Smooth muscle cell (in vitro differentiated cells): ENCODE data around the gene RPL35. TPM values are rescaled to one million over a fixed set of nuclear protein-coding genes. Genes with fewer than 3 reads are reported as not detected.

Source experiments
- DNase-seq: peaks from one replicate; lab custom pipeline; 2025; ENCODE audit not compliant: unreplicated experiment; lab: John Stamatoyannopoulos, UW
- H2AFZ ChIP-seq: fragments of 200-600 bp; sonication (generic); 2 replicates; pipeline ENCODE4 v1.6.0; 2016; ENCODE audit warnings: antibody characterized with exemption, low read depth, mild to moderate bottlenecking
- H3F3A ChIP-seq: fragments of 200-600 bp; sonication (generic); 2 replicates; pipeline ENCODE4 v1.6.0; 2017; ENCODE audit warnings: antibody characterized with exemption, low read depth
- H3K27ac ChIP-seq: fragments of 200-600 bp; sonication (generic); 2 replicates; pipeline ENCODE4 v1.5.1; 2016; ENCODE audit warnings: low read depth, mild to moderate bottlenecking
- H3K27me3 ChIP-seq: fragments of 200-600 bp; sonication (generic); 2 replicates; pipeline ENCODE4 v1.6.1; 2016; ENCODE audit warnings: low read depth, mild to moderate bottlenecking
- H3K36me3 ChIP-seq: fragments of 200-600 bp; sonication (generic); 2 replicates; pipeline ENCODE4 v1.5.1; 2016; ENCODE audit warnings: low read depth
- H3K4me1 ChIP-seq: fragments of 200-600 bp; sonication (generic); 2 replicates; pipeline ENCODE4 v1.5.1; 2016; ENCODE audit warnings: low read depth
- H3K4me2 ChIP-seq: fragments of 200-600 bp; sonication (generic); 2 replicates; pipeline ENCODE4 v1.6.0; 2016; ENCODE audit warnings: mild to moderate bottlenecking
- H3K4me3 ChIP-seq: fragments of 200-600 bp; sonication (generic); 2 replicates; pipeline ENCODE4 v1.5.1; 2016; ENCODE audit warnings: mild to moderate bottlenecking
- H3K79me2 ChIP-seq: fragments of 200-600 bp; sonication (generic); 2 replicates; pipeline ENCODE4 v1.6.0; 2016; ENCODE audit warnings: low read depth, mild to moderate bottlenecking
- H3K9ac ChIP-seq: fragments of 200-600 bp; sonication (generic); 2 replicates; pipeline ENCODE4 v1.6.0; 2016; ENCODE audit warnings: low read depth
- H3K9me3 ChIP-seq: fragments of 200-600 bp; sonication (generic); replicated peaks from 2 replicates; pipeline ENCODE4 v1.5.1; 2016; ENCODE audit warnings: low read depth
- H4K20me1 ChIP-seq: fragments of 200-600 bp; sonication (generic); 2 replicates; pipeline ENCODE4 v1.6.0; 2016; ENCODE audit warnings: low read depth
- CTCF ChIP-seq: fragments of 200-600 bp; sonication (generic); IDR thresholded peaks from 2 replicates; pipeline ENCODE4 v1.5.1; 2017; ENCODE audit warnings: borderline replicate concordance, mild to moderate bottlenecking, antibody characterized with exemption; ENCODE audit not compliant: insufficient read depth, poor library complexity, severe bottlenecking
- WGBS: methylation state at CpG from one replicate; pipeline ENCODE4 v1.1.7; 2016; ENCODE audit warnings: low lambda C conversion rate; 5-methylcytosine and 5-hydroxymethylcytosine counted together
- polyA plus RNA-seq: library from polyadenylated mRNA; unstranded; fragments of >200 nt; fragmentation: Nextera tagmentation; extraction: Ambion mirVana; gene quantifications from 2 replicates; pipeline ENCODE4 v1.2.1, GENCODE V29; 2016
- total RNA-seq: library from RNA; depleted of rRNA; stranded (reverse); fragments of >200 nt; gene quantifications from 2 replicates; pipeline ENCODE4 v1.2.3, GENCODE V29; 2014

The RPL35 gene
- total and polyA plus RNA-seq, 2 experiments from 2014 or later = 1,321 to 1,932 TPM

DNA sequence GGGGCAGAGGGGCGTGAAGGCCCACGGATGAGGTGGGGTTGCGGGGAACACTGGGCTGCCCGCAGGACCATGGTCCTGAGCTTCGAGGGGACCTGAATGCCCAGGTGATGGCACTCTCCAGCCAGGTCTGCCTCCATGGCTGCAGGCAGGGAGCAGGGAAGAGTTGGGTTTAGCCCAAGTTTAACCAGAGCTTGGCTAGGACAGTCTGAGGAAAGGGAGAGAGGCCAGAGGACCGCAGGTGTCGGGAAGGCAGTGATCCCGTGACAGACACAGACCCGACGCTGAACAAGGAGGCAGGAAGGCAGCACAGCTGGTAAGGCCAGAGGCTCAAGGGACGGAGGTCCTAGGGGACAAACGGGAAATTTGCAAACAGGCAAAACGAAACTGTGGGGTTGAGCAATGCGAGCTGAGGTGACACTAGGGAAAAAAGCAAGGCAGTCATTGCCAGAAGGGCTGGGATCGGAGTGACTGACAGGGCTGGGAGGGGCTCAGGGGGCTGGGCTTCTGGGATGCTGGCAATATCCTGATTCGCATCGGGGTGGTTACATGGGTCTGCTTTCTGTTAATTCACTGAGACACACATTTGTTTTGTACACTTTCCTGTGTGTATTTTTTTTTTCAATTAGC is 25.2 kb upstream of the RPL35 start:
- Histone ChIP-seq H4K20me1 (no peaks in the 10 kb centered on the region), H3F3A (no peaks in the 10 kb centered on the region), H3K4me2 (no peak overlapping the region), H3K9ac (no peak overlapping the region), H3K4me3 (no peak overlapping the region), H3K27me3 (no peaks in the 10 kb centered on the region), H3K27ac (no peak overlapping the region), H3K79me2 (no peaks in the 10 kb centered on the region), H2AFZ (no peak overlapping the region), H3K36me3 (no peaks in the 10 kb centered on the region), H3K4me1 (peaks cover 4% of the 10 kb centered on the region), H3K9me3 (no peaks in the 10 kb centered on the region)
- WGBS = 92% methylated on average over 14 of the region's 17 CpGs
- DNase-seq = no peak
- no peak for TF ChIP-seq CTCF

GRCh38 chr9:124886461-124886860 is 24.7 kb upstream of the RPL35 start:
- no peaks in the 10 kb centered on the region for H3K27me3 ChIP-seq
- H3K36me3 ChIP-seq = no peaks in the 10 kb centered on the region
- no peak overlapping the region for H2AFZ ChIP-seq
- H3K9me3 ChIP-seq = no peaks in the 10 kb centered on the region
- no peak overlapping the region for H3K4me3 ChIP-seq
- no peak overlapping the region for H3K9ac ChIP-seq
- peaks cover 4% of the 10 kb centered on the region for H3K4me1 ChIP-seq
- H3K27ac ChIP-seq = no peak overlapping the region
- no peaks in the 10 kb centered on the region for H3K79me2 ChIP-seq
- H4K20me1 ChIP-seq = no peaks in the 10 kb centered on the region
- H3K4me2 ChIP-seq = no peak overlapping the region
- TF ChIP-seq CTCF = no peak
- no peaks in the 10 kb centered on the region for H3F3A ChIP-seq
- 92% methylated on average over 10 of the region's 10 CpGs for WGBS
- DNase-seq = no peak

- WGBS = 98% methylated on average over 4 of the region's 4 CpGs
- Histone ChIP-seq H3K36me3 (no peaks in the 10 kb centered on the region), H3F3A (no peaks in the 10 kb centered on the region)
Observed at GRCh38 chr9:124885551-124885950, 23.8 kb upstream of the RPL35 start.

More at GRCh38 chr9:124885551-124885950, 23.8 kb upstream of the RPL35 start:
- no peaks in the 10 kb centered on the region for H3K79me2 ChIP-seq
- H3K4me3 ChIP-seq = no peak overlapping the region
- TF ChIP-seq CTCF = no peak
- no peak overlapping the region for H3K27ac ChIP-seq
- H4K20me1 ChIP-seq = no peaks in the 10 kb centered on the region
- H3K4me1 ChIP-seq = peaks cover 4% of the 10 kb centered on the region
- no peaks in the 10 kb centered on the region for H3K27me3 ChIP-seq
- no peak overlapping the region for H2AFZ ChIP-seq
- no peaks in the 10 kb centered on the region for H3K9me3 ChIP-seq
- H3K9ac ChIP-seq = no peak overlapping the region
- H3K4me2 ChIP-seq = no peak overlapping the region
- no peak for DNase-seq
